K562 (cell line): ENCODE data around the gene CCDC88C.

Experiments
- DMBX1 ChIP-seq: fragments of 250-450 bp; sonication (Bioruptor Pico); IDR thresholded peaks from 2 replicates; pipeline ENCODE4 v1.8.0; 2022; ENCODE audit warnings: inconsistent platforms, mild to moderate bottlenecking, moderate library complexity, borderline replicate concordance
- ELK1 ChIP-seq: sonication (generic); formaldehyde crosslinking; IDR thresholded peaks from 2 replicates; pipeline ENCODE4 v1.8.1; 2022; ENCODE audit warnings: missing genetic modification reagents
- ESRRA ChIP-seq: fragments of 450-650 bp; IDR thresholded peaks from 2 replicates; pipeline ENCODE4 v1.6.1; 2014; ENCODE audit warnings: low read depth, mild to moderate bottlenecking, moderate library complexity, borderline replicate concordance
- PRDM10 ChIP-seq: fragments of 450-650 bp; IDR thresholded peaks from 2 replicates; pipeline ENCODE4 v1.6.1; 2018; ENCODE audit not compliant: partially characterized antibody
- PRPF4 ChIP-seq: fragments of 200-400 bp; formaldehyde crosslinking; IDR thresholded peaks from one replicate; pipeline ENCODE4 v1.6.1; 2017; ENCODE audit warnings: low read length, low read depth, mild to moderate bottlenecking; ENCODE audit not compliant: insufficient read depth, poor library complexity, severe bottlenecking
- SMARCC2 ChIP-seq: fragments of 450-650 bp; IDR thresholded peaks from 2 replicates; pipeline ENCODE4 v1.6.1; 2017; ENCODE audit warnings: antibody characterized with exemption, moderate library complexity, mild to moderate bottlenecking, low read depth
- ZBTB33 ChIP-seq: sonication (generic); formaldehyde crosslinking; IDR thresholded peaks from 2 replicates; pipeline ENCODE4 v1.8.1; 2023; ENCODE audit warnings: mild to moderate bottlenecking, missing genetic modification reagents

GRCh38 chr14:91313154-91313850 is 104.3 kb downstream of the CCDC88C start:
- TF ChIP-seq DMBX1 (no peak), SMARCC2 (no peak), PRPF4 (no peak), ZBTB33 (CRISPR knock-in tag) (0 out of 2 replicates have a peak, but pooled peaks have one; percentile 24), ESRRA (no peak), PRDM10 (no peak), ELK1 (no peak)
